ENCODE measurements around the gene POLH. TPM values are rescaled to one million over a fixed set of nuclear protein-coding genes. Genes with fewer than 3 reads are reported as not detected.

Gene POLH
- total RNA-seq, 3 donors from 2014 or later: 15.7 to 22.8 (median 18.8) TPM

Other genes starting within 250 kb of the POLH start
- gene ZNF318, start 206.5 kb upstream of the POLH start, total RNA-seq: 1 to 10 TPM; 7.4 to 7.8 (median 7.6) TPM
- gene ABCC10, start 148.6 kb upstream of the POLH start, total RNA-seq: 10 to 100 TPM; 24.2 to 30.1 (median 26.5) TPM
- 1 to 10 TPM; 5.0 to 9.0 (median 6.7) TPM for gene DLK2, start 120.6 kb upstream of the POLH start, total RNA-seq
- gene TJAP1, start 98.6 kb upstream of the POLH start, total RNA-seq: 10 to 100 TPM; 45.5 to 52.8 (median 46.2) TPM
- under 1 TPM; 0.16 to 0.47 (median 0.20) TPM for gene LRRC73, start 65.8 kb upstream of the POLH start, total RNA-seq
- gene YIPF3, start 59.3 kb upstream of the POLH start, total RNA-seq: 10 to 100 TPM; 33.3 to 40.9 (median 35.4) TPM
- 100 to 1,000 TPM; 192 to 231 (median 200) TPM for gene POLR1C, start 59.1 kb upstream of the POLH start, total RNA-seq
- gene XPO5, start 147 bp upstream of the POLH start, total RNA-seq: 100 to 1,000 TPM; 116 to 140 (median 120) TPM
- gene GTPBP2, start 53.1 kb downstream of the POLH start, total RNA-seq: 10 to 100 TPM; 37.3 to 50.3 (median 39.1) TPM
- gene MAD2L1BP, start 59.7 kb downstream of the POLH start, total RNA-seq: 10 to 100 TPM; 32.1 to 32.7 (median 32.3) TPM
- not detected for gene RSPH9, start 68.9 kb downstream of the POLH start, total RNA-seq
- gene MRPS18A, start 111.6 kb downstream of the POLH start, total RNA-seq: 10 to 100 TPM; 70.0 to 75.1 (median 72.7) TPM
- gene VEGFA, start 194.0 kb downstream of the POLH start, total RNA-seq: 10 to 100 TPM; 28.9 to 44.6 (median 31.8) TPM